Tibial artery (tissue), 4 donors: ENCODE measurements around the gene TMA7.

Experiments used
- DNase-seq, 2 donors: peaks; one replicate each; pipeline ENCODE4 v3.0.0-alpha.2; 2019
- H3K27ac ChIP-seq, 2 donors: fragments of 200-600 bp; sonication (generic) in 1 of 2; 1 replicate in 1 of 2; 2 replicates in 1 of 2; pipeline ENCODE4 v1.5.1; 2018 to 2019; ENCODE audit warnings: mild to moderate bottlenecking in 1 of 2
- H3K27me3 ChIP-seq, 2 donors: fragments of 200-600 bp; sonication (generic) in 1 of 2; one replicate each; pipeline versions ENCODE4 v1.5.1 to v1.6.0; 2016 to 2019
- H3K36me3 ChIP-seq, 3 donors: fragments of 200-600 bp; sonication (generic) in 2 of 3; one replicate each; pipeline ENCODE4 v1.5.1; 2016 to 2019; ENCODE audit warnings: mild to moderate bottlenecking in 2 of 3
- H3K4me1 ChIP-seq, 4 donors: fragments of 200-600 bp; sonication (generic) in 2 of 4; 1 replicate in 3 of 4; 2 replicates in 1 of 4; pipeline ENCODE4 v1.5.1; 2016 to 2019
- H3K4me3 ChIP-seq, 2 donors: fragments of 200-600 bp; sonication (generic) in 1 of 2; 1 replicate in 1 of 2; 2 replicates in 1 of 2; pipeline ENCODE4 v1.5.1; 2018 to 2019; ENCODE audit warnings: mild to moderate bottlenecking in 2 of 2
- H3K9me3 ChIP-seq, 3 donors: fragments of 200-600 bp; sonication (generic) in 1 of 3; one replicate each; pipeline ENCODE4 v1.5.1; 2016 to 2019
- intact Hi-C: fragments of 100-400 bp; cut with DNase I; formaldehyde crosslinking; loops from one replicate; pipeline ENCODE4 v1.15.0; 2023; ENCODE audit warnings: low total_unique reads
- TF ChIP-seq, protein P1 (sequence below), 2 experiments: fragments of 200-600 bp in 1 of 2; fragments of 450-650 bp in 1 of 2; IDR thresholded peaks; one replicate each; pipeline ENCODE4 v1.5.1; 2017 to 2019; ENCODE audit warnings: antibody characterized with exemption in 2 of 2, mild to moderate bottlenecking in 1 of 2, moderate library complexity in 1 of 2

TMA7 gene

DNA sequence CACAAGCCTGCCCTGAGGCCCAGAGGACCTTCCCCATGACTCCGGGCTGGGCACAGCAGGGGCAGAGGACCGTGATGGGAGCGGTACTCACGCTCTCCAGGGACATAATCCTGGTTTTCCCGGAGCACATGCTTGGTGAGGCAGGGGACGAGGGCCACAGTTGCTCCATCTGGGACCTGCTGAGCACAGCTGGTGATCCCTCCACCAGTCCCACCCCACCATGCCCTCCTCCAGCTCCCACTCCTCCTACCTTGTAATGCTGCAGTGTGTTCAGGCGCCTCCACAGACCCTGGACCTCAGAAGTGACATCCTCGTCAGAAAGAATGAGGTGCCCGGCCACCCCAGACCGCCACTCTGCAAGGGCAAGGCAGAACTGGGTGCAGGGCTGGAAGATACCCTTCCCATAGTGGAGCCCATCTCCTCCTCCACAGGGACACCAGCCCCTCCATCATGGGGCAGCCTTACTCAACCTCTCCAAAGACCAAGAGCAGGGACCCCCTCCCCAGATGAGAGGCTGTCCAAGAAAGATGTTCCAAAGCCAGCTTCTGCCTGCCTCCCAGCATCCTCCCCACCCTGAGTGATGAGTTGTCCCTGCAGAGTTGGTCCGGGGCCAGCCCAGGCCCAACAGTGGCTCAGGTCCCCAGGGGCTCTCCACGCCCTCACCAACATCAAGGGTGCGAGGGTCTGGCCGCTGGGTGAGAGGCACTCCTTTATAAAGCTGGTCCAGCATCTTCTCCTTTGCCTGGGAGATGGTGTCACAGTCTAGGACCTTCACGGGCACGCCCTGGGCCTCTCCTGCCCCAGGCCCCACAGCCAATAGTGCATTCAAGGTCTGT is 29.6 kb upstream of the TMA7 start:
- intact Hi-C loops: no loop called here
- TF ChIP-seq, protein P1, sequence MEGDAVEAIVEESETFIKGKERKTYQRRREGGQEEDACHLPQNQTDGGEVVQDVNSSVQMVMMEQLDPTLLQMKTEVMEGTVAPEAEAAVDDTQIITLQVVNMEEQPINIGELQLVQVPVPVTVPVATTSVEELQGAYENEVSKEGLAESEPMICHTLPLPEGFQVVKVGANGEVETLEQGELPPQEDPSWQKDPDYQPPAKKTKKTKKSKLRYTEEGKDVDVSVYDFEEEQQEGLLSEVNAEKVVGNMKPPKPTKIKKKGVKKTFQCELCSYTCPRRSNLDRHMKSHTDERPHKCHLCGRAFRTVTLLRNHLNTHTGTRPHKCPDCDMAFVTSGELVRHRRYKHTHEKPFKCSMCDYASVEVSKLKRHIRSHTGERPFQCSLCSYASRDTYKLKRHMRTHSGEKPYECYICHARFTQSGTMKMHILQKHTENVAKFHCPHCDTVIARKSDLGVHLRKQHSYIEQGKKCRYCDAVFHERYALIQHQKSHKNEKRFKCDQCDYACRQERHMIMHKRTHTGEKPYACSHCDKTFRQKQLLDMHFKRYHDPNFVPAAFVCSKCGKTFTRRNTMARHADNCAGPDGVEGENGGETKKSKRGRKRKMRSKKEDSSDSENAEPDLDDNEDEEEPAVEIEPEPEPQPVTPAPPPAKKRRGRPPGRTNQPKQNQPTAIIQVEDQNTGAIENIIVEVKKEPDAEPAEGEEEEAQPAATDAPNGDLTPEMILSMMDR (IDR thresholded peaks at IDR 0.05): no peak
- no peak overlapping the region for H3K4me3 ChIP-seq
- H3K36me3 ChIP-seq: peaks cover 93 to 100% (median 100%) of the 10 kb centered on the region in 3 donors
- H3K27ac ChIP-seq: peak overlapping the region; percentile 33 to 84
- peak; percentile 12 to 55 for DNase-seq
- no peaks in the 10 kb centered on the region for H3K27me3 ChIP-seq
- H3K4me1 ChIP-seq: peaks cover 0 to 37% (median 14%) of the 10 kb centered on the region in 4 donors
- H3K9me3 ChIP-seq: no peaks in the 10 kb centered on the region

DNA sequence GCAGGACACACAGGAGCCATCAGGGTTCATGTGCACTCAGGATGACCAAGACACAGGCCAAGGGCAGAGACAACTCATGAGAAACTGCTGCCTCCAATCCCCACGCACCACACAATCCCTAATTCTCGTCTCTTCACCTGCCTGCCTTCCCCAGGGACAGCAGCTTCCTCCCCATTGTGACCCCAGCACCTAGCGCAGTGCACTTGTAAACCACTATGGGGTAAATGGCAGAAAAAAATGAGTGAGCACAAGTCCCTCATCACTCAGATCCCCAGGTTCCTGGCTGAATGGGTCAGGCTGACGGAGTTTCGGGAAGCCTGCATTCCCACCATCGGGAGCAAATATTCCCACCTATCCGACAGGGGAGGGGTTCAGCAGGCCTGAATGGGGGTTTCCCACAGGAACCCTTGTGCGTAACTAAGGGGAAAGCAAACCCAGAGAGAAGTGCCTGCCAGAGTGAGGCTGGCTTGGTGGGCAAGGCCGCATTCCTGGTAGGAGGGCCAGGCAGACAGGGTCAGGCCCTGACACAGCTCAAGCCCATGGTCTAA is 28.9 kb upstream of the TMA7 start:
- Histone ChIP-seq H3K36me3 (peaks cover 95 to 100% (median 100%) of the 10 kb centered on the region in 3 donors), H3K9me3 (no peaks in the 10 kb centered on the region), H3K4me1 (peaks cover 0 to 32% (median 9%) of the 10 kb centered on the region in 4 donors), H3K27me3 (no peaks in the 10 kb centered on the region), H3K4me3 (no peak overlapping the region), H3K27ac (peak overlapping the region in 1 of 2 donors; percentile 84)
- intact Hi-C loops: no loop called here
- TF ChIP-seq, protein P1 (IDR thresholded peaks at IDR 0.05): no peak
- peak; percentile 10 to 60 for DNase-seq

DNA sequence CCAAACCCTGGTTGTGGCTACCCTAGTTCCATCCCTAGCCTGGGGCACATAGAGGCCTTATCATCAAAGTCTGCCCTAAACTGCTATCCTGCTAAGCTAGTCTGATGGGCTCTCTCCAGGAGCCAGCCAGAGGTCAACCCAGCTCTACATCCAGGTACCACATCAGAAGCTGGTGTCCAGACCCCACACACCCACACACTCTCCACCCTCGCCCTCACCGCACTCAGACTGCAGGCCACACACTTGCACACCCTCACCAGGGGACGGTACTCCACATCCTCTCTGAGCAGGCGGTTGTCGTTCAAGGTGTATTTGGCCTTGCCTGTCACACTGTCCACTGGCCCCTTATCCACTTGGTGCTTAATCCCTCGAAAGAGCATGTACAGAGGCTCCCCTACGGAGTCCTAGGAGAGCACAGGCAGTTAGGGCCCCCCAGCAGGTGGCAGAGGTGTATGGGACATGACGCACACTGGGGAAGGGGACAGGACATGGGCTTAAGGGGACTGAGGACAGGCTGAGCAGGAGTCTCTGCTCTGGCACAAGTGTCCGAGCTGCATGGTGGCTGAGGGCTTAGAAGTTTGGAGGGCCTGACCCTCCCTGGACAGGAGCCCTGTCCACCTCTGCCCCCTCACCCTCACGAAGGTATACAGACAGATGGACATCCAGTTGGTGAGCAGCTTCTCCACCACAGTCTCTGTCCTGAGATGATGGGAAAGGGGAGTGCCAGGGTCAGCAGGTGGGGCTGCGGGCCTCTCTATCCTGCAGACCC is 28.3 kb upstream of the TMA7 start:
- intact Hi-C loops: no loop called here
- TF ChIP-seq, protein P1 (IDR thresholded peaks at IDR 0.05): no peak

DNA sequence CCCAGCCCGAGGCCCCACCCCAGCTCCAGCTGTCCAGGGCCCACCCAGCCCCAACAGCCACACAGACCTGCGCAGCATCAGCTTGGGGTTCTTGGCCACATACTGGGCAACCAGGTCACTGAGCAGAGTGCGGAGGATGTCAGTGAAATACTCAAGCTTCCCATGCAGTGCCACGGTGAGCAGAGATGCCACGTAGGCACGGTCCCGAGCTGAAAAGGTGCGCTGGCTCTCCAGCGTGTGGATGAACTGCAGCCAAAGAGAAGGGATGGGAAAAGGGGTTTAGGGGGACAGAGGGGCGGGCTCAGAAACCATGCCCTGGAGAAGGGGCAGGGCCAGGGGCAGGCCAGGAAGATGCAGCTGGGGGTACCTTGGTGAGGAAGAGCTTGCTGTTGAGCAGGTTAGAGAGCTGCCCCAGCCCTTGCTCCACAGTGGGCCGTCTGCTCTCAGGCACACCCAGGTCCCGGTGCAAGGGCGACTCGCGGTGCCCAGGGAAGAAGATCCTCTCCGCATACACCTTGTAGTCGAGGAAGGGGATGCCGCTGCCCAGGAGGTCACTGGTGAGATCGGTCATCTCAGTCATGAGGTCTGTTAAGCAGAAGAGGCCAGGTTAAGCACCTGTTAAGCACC is 27.6 kb upstream of the TMA7 start:
- DNase-seq: peak; percentile 19 to 63
- no peak overlapping the region for H3K4me3 ChIP-seq
- no peaks in the 10 kb centered on the region for H3K27me3 ChIP-seq
- TF ChIP-seq, protein P1 (IDR thresholded peaks at IDR 0.05): no peak
- H3K9me3 ChIP-seq: no peaks in the 10 kb centered on the region
- H3K4me1 ChIP-seq: peaks cover 0 to 31% (median 9%) of the 10 kb centered on the region in 4 donors
- peak overlapping the region; percentile 61 to 84 for H3K27ac ChIP-seq
- intact Hi-C loops: no loop called here
- H3K36me3 ChIP-seq: peaks cover 98 to 100% (median 100%) of the 10 kb centered on the region in 3 donors

More for the DNA sequence above, 28.3 kb upstream of the TMA7 start:
- no peak overlapping the region for H3K4me3 ChIP-seq
- no peaks in the 10 kb centered on the region for H3K27me3 ChIP-seq
- DNase-seq: peak; percentile 11 to 59
- H3K27ac ChIP-seq: peak overlapping the region in 1 of 2 donors; percentile 84
- peaks cover 94 to 100% (median 100%) of the 10 kb centered on the region in 3 donors for H3K36me3 ChIP-seq
- H3K9me3 ChIP-seq: no peaks in the 10 kb centered on the region
- peaks cover 0 to 31% (median 9%) of the 10 kb centered on the region in 4 donors for H3K4me1 ChIP-seq

DNA sequence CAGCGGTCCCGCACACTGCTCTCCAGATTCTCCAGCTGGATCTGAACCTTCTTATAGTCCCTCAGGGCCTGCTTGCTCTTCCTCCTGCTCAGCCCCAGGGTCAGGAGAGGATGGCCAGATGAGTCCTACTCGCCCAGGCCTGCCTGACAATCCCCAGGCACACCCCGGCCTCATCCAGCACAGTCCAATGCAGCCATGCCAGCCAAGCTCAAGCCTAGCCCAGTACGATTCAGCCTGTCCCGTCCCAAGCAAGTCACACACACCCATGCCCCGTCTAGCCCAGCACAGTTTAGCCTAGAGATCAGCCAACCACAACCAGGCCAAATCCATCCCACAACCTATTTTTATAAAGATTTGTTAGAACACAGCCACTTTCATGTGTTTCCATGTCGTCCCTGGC is 27.0 kb upstream of the TMA7 start:
- Histone ChIP-seq H3K36me3 (peaks cover 97 to 100% (median 100%) of the 10 kb centered on the region in 3 donors), H3K27me3 (no peaks in the 10 kb centered on the region), H3K27ac (peak overlapping the region; percentile 61 to 84), H3K9me3 (no peaks in the 10 kb centered on the region), H3K4me1 (peaks cover 0 to 31% (median 9%) of the 10 kb centered on the region in 4 donors), H3K4me3 (no peak overlapping the region)
- TF ChIP-seq, protein P1 (IDR thresholded peaks at IDR 0.05): no peak
- intact Hi-C loops: no loop called here
- DNase-seq: peak; percentile 19 to 82
